ENCODE data around the gene FGF22.

The FGF22 gene

GRCh38 chr19:644363-644762 is 4.7 kb downstream of the FGF22 start:
- no peak for DNase-seq (ENCODE audit: low spot score)

- DNase-seq (ENCODE audit: low spot score): no peak
Observed at GRCh38 chr19:644789-645188, 5.1 kb downstream of the FGF22 start.

DNA sequence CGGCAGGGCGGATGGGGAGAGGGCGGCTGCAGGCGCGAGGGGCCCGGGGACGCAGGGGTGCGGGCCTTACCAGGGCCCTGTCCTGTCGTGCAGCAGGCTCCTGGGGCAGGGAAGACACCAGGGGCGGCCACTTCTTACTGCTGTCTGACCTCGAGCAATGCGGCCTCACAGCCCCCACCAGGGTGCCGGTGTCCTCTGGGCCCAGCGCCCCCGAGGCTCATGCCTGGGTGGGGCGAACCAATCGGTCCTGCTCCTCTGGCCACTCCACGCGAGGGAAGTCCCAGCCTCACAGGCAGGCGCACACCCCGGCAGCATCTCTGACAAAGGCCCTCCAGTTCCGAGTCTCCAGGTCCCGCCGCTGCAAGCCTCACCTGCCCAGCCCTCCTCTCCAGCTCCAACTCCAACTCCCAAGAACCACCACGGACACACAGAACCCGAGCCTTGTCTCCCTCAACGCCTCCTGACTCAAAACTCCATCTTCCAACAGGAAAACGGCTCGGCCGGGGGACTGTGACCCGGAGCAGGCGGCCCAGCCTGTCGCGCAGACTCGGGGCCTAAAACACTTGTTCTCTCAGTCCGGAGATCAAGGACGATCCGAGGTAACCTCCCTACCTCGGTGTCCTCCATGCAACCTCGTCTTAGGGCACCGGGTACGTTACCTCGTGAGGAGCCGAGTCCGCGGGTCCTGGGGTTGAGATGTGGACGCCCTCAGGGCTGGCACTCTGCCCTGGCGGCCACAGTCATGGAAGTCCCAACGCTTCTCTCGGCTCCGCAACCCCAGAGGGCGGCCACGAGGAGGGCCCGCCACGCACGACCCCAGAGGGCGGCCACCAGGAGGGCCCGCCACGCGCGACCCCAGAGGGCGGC is 6.5 kb downstream of the FGF22 start:
- DNase-seq (ENCODE audit: low spot score): no peak

DNA sequence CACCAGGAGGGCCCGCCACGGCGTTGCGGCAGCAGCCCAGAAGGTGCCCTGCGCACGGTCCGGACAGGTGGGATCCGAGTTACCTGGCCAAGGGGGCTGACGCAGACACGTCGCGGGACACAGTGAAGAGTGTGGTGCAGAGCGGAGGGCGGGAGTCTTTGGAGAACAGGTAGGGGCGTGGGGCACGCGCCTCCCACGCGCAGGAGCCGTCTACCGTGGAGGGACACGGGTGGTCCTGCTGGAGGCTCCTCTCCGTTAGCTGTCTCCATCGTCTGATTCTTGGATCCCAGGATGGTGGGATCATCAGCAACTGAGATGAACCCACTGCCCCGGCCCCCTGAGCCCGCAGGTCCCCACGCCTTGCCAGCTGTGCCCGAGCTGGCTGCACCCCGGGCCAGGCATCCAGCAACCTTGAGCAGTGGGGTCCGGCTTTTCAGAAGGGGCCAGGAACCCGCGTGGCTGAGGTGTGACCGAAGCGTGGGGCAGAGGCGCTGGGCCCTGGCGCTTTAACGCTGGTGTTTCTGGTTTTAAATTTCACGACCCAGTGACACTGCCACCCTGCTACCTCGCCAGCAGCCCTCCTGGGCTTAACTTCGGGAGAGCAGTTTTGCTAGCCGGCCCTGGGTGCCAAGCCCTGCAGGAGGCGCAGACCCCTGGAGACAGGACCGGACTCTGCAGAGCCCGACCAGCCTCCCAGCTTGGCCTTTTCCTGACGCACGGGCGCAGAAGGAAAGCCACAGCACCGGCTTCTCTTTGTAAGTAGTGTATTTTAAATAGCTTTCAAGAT is 7.3 kb downstream of the FGF22 start:
- no peak for DNase-seq (ENCODE audit: low spot score)

- DNase-seq (ENCODE audit: low spot score): no peak
Observed at GRCh38 chr19:647566-648284, 8.0 kb downstream of the FGF22 start.

GRCh38 chr19:648305-648704 is 8.6 kb downstream of the FGF22 start:
- no peak for DNase-seq (ENCODE audit: low spot score)

- DNase-seq (ENCODE audit: low spot score): no peak
Observed at GRCh38 chr19:648904-649801, 9.5 kb downstream of the FGF22 start.

GRCh38 chr19:650121-650520 is 10.4 kb downstream of the FGF22 start:
- no peak for DNase-seq (ENCODE audit: low spot score)

DNA sequence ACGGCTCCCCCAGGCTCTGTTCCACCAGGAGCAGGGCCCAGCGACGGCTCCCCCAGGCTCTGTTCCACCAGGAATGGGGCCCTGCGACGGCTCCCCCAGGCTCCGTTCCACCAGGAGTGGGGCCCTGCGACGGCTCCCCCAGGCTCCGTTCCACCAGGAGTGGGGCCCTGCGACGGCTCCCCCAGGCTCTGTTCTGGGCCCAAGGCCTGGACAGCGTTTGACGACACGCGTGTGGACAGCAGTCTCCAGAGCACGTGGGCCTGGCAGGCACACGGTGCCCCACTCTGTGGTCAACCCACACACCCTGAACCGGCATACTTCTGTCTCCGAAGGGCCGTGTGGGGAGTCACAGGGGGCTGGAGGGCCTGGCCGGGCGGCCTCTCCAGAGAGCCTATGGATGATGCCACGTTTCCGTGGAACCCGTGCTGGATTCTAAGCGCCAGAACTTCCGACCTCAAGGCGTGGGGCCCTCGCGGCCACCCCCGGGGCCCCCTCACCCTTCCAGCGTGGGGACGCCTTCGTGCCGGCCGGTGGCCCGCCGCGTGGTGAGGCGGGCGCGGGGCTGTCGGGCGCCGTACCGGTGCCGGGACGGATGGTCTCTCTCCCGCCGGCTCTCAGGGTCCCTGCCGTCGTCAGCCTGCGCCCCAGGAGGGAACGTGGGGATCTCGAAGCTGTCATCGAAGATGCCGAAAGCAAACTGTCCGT is 11.6 kb downstream of the FGF22 start:
- no peak for DNase-seq (ENCODE audit: low spot score)

- no peak for DNase-seq (ENCODE audit: low spot score)
Observed at GRCh38 chr19:651991-652390, 12.3 kb downstream of the FGF22 start.

DNA sequence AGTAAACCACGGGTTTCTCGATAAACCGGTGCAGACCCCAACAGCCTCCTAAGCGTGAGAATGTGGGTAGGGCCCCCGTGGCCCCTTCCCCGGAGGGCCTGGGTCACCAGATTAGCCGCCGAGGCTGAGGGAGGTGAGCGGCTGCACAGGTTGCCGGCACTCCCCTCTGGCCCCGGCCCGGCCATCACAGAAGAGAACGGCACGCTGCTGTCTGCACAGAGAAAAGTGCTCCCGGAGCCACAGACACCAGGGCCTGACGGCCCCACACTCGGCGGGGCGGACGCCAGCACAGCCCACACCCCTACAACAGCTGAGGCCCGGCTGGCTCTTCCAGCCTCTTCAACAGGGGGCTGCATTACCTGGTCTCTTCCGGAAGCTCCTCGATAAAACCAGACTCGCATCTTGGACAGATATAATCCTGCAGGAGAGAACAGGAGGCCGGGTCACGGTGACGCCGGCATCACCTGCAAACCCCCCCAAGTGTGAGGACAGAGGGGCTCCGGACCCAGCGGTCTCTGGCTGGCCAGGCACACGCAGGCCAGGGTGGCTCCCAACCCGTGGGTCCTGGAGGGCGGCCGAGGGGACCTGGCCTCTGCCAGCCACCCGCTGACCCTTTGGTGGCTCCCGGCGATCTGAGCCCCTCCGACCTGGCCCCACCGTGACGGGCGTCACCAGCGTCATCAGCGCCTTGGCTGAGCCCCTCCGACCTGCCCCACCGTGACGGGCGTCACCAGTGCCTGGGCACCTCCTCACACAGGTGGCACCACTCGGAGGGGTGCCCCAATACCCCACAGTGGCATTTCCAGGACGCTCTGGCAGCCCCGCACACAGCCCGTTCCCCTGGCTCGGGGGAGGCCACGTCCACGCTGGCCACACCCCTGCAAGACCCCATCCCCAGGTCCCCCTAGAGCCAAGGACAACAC is 13.0 kb downstream of the FGF22 start:
- DNase-seq (ENCODE audit: low spot score): no peak

GRCh38 chr19:653425-653824 is 13.7 kb downstream of the FGF22 start:
- no peak for DNase-seq (ENCODE audit: low spot score)

DNA sequence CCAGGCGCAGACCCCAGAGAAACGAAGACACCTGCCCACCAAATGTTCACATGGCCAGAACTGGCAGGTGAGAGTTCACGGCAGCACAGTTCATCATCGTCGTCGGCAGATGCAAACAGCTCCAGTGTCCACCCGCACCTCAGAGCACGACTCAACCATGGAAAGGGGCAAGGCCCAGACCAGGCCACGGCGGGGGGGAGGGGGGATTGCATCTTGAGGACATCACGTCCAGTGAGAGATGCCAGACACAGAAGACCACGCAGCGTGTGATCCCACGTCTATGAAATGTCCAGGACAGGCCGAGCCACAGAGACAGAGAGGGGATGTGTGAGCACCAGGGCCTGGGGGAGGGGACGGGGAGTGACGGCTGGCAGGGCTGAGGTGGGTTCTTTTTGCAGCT is 16.0 kb downstream of the FGF22 start:
- no peak for DNase-seq (ENCODE audit: low spot score)

DNA sequence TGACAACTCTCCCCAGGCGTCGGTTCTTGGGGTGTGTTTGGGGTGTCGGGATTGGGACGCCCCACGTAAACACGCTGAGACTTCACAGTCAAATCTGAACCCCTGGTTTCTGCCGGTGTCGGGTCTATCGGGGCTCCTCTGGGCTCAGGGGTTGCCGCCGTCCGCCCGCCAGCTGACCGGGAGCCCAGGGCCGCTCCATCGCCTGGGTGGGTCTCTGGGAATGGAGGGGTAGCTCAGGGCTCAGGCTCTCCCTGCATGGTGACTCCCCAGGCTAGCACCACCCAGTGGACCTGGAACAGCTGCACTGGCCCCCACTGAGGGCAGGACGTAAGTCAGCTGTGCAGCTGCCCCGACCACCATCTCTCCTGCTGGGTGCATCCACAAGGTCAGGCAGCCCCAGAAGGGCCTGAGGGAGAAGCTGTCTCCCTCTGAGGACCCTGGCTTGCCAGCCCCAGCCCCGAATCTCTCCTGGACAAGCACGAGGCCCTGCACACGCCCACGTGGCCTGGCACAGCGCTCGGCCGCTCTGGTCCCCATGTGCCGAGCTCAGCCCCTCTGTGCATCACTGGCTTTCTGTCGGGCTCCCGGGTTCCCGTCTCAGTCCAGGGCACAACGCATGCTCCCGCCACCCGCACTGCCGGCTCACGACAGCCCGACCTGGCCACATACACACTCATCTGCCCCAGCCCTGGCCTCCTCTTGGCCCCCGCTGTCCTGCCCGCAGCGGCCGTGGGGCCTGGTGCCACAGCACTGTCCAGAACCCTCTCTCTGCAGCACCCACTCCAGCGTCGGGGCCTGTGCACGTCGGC is 17.3 kb downstream of the FGF22 start:
- no peak for DNase-seq (ENCODE audit: low spot score)

GRCh38 chr19:657611-658010 is 17.9 kb downstream of the FGF22 start:
- no peak for DNase-seq (ENCODE audit: low spot score)

- DNase-seq (ENCODE audit: low spot score): no peak
Observed at GRCh38 chr19:658059-658839, 18.6 kb downstream of the FGF22 start.

DNA sequence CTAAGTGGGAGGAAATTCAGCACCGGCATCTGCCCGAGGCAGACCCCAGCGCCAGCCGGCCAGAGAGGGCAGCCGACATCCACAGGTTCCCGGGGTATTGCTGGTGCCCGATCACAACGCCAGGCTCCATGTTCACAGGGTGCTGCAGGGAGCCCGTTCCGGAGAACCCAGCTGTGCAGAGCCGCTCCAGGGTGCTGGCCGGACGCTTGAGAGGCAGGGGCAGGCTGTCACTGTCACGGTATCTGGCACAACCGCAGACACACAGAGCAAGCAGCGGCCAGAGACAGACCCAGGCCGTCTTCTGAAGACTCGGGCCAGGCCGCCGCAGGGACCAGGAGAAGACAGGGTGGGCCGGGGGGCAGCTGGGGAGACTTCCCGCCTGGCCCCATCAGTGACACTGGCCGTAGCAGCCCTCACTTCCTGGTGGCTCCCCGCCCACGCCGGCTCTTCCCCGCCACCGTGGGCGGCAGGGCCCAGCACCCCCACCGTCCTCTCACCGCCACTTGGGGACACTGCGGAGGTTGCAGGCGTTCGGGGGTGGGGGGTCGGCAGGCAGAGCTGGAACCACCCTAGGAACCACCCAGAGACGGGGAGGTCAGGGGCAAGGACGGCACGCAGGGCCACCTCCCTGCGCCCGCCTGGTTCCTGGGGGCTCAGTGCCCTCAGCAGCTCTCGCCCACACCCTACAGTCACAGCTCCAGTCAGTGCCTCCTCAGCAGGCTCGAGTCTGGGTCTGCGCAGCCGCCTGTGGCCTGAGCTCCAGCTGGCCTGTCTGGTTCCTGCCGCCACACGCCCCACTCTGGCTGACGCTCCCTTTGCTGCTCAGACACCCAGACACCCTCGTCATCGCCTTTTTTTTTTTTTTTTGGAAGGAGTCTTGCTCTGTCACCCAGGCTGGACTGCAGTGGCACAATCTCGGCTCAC is 19.5 kb downstream of the FGF22 start:
- peak; percentile 61 for DNase-seq (ENCODE audit: low spot score)

Data from cerebellar cortex (tissue), 1 donor.